MM.1S (cell line): ENCODE data around the gene ZBTB34.

ENCODE experiments used
- DNase-seq: peaks from one replicate; pipeline ENCODE4 v3.0.0-alpha.2; 2015
- H2AFZ ChIP-seq: fragments of 300-600 bp; sonication (generic); 2 replicates; pipeline ENCODE4 v1.6.0; 2016; ENCODE audit warnings: antibody characterized with exemption, low read length
- H3F3A ChIP-seq: fragments of 300-600 bp; sonication (generic); 2 replicates; pipeline ENCODE4 v1.6.1; 2016; ENCODE audit warnings: mild to moderate bottlenecking, antibody characterized with exemption, low read length, moderate library complexity, mixed read lengths; ENCODE audit not compliant: insufficient read depth
- H3K27ac ChIP-seq: fragments of 300-600 bp; sonication (generic); 2 replicates; pipeline ENCODE4 v1.5.1; 2016; ENCODE audit warnings: mild to moderate bottlenecking, low read length
- H3K27me3 ChIP-seq: fragments of 300-600 bp; sonication (generic); replicated peaks from 2 replicates; pipeline ENCODE4 v1.6.0; 2016; ENCODE audit warnings: low read length; ENCODE audit not compliant: insufficient read depth
- H3K36me3 ChIP-seq: fragments of 300-600 bp; sonication (generic); replicated peaks from 2 replicates; pipeline ENCODE4 v1.6.1; 2016; ENCODE audit warnings: mild to moderate bottlenecking, low read length, mixed read lengths; ENCODE audit not compliant: insufficient read depth
- H3K4me1 ChIP-seq: fragments of 300-600 bp; sonication (generic); 2 replicates; pipeline ENCODE4 v1.6.1; 2016; ENCODE audit warnings: low read length, mixed read lengths
- H3K4me2 ChIP-seq: fragments of 300-600 bp; sonication (generic); 2 replicates; pipeline ENCODE4 v1.6.0; 2016; ENCODE audit warnings: low read depth, low read length
- H3K4me3 ChIP-seq: fragments of 300-600 bp; sonication (generic); 2 replicates; pipeline ENCODE4 v1.5.1; 2016; ENCODE audit warnings: low read length, mixed read lengths
- H3K79me2 ChIP-seq: fragments of 300-600 bp; sonication (generic); 2 replicates; pipeline ENCODE4 v1.6.1; 2016; ENCODE audit warnings: mixed run types, low read length, mixed read lengths
- H3K9ac ChIP-seq: fragments of 300-600 bp; sonication (generic); 2 replicates; pipeline ENCODE4 v1.6.1; 2016; ENCODE audit warnings: low read length, mixed read lengths
- H3K9me2 ChIP-seq: fragments of 300-600 bp; sonication (generic); replicated peaks from 2 replicates; pipeline ENCODE4 v1.6.1; 2016; ENCODE audit warnings: mild to moderate bottlenecking, low read length, mixed read lengths; ENCODE audit not compliant: insufficient read depth
- H3K9me3 ChIP-seq: fragments of 300-600 bp; sonication (generic); replicated peaks from 2 replicates; pipeline ENCODE4 v1.6.1; 2016; ENCODE audit warnings: mild to moderate bottlenecking, low read length, mixed read lengths; ENCODE audit not compliant: insufficient read depth
- H4K20me1 ChIP-seq: fragments of 300-600 bp; sonication (generic); 2 replicates; pipeline ENCODE4 v1.6.1; 2016; ENCODE audit warnings: mild to moderate bottlenecking, low read length, moderate library complexity, mixed read lengths; ENCODE audit not compliant: insufficient read depth
- EZH2 ChIP-seq: fragments of 300-600 bp; sonication (generic); optimal IDR thresholded peaks from 2 replicates; pipeline ENCODE3; 2017; ENCODE audit warnings: low read depth, mild to moderate bottlenecking, antibody characterized with exemption, low read length, mixed read lengths
- EZH2phosphoT487 ChIP-seq: fragments of 300-600 bp; sonication (generic); IDR thresholded peaks from 2 replicates; pipeline ENCODE4 v1.6.1; 2018; ENCODE audit warnings: antibody characterized with exemption, low read length
- TF ChIP-seq, protein P1 (sequence below): fragments of 300-600 bp; sonication (generic); IDR thresholded peaks from 2 replicates; pipeline ENCODE4 v1.5.1; 2016; ENCODE audit warnings: antibody characterized with exemption, low read length, mixed read lengths

ZBTB34 gene

GRCh38 chr9:126818482-126818881 is 42.0 kb upstream of the ZBTB34 start:
- Histone ChIP-seq H3K9me2 (no peaks in the 10 kb centered on the region), H3K9me3 (no peaks in the 10 kb centered on the region), H2AFZ (no peak overlapping the region), H3F3A (no peaks in the 10 kb centered on the region; the same call in 1 of the 2 replicates), H3K9ac (no peak overlapping the region), H3K4me2 (no peak overlapping the region), H3K4me1 (no peaks in the 10 kb centered on the region), H3K27ac (no peak overlapping the region), H3K79me2 (peaks cover 81% of the 10 kb centered on the region), H3K27me3 (no peaks in the 10 kb centered on the region), H3K36me3 (peaks cover 39% of the 10 kb centered on the region), H4K20me1 (0 out of 2 replicates have a peak, but pooled peaks cover 4% of the 10 kb centered on the region), H3K4me3 (no peak overlapping the region)
- TF ChIP-seq EZH2 (no peak), EZH2phosphoT487 (no peak)
- TF ChIP-seq, protein P1, sequence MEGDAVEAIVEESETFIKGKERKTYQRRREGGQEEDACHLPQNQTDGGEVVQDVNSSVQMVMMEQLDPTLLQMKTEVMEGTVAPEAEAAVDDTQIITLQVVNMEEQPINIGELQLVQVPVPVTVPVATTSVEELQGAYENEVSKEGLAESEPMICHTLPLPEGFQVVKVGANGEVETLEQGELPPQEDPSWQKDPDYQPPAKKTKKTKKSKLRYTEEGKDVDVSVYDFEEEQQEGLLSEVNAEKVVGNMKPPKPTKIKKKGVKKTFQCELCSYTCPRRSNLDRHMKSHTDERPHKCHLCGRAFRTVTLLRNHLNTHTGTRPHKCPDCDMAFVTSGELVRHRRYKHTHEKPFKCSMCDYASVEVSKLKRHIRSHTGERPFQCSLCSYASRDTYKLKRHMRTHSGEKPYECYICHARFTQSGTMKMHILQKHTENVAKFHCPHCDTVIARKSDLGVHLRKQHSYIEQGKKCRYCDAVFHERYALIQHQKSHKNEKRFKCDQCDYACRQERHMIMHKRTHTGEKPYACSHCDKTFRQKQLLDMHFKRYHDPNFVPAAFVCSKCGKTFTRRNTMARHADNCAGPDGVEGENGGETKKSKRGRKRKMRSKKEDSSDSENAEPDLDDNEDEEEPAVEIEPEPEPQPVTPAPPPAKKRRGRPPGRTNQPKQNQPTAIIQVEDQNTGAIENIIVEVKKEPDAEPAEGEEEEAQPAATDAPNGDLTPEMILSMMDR: no peak
- DNase-seq: no peak

- H3K27ac ChIP-seq: no peak overlapping the region
- H3K4me1 ChIP-seq: no peaks in the 10 kb centered on the region
- 0 out of 2 replicates have a peak, but pooled peaks cover 4% of the 10 kb centered on the region for H4K20me1 ChIP-seq
- peaks cover 31% of the 10 kb centered on the region for H3K36me3 ChIP-seq
- no peak for DNase-seq
- H3K9me3 ChIP-seq: no peaks in the 10 kb centered on the region
- no peaks in the 10 kb centered on the region for H3F3A ChIP-seq
- H3K9me2 ChIP-seq: no peaks in the 10 kb centered on the region
- no peaks in the 10 kb centered on the region for H3K27me3 ChIP-seq
- H3K79me2 ChIP-seq: peaks cover 77% of the 10 kb centered on the region
- no peak overlapping the region for H2AFZ ChIP-seq
- H3K9ac ChIP-seq: no peak overlapping the region
- no peak for TF ChIP-seq EZH2phosphoT487
- TF ChIP-seq, protein P1: no peak
- no peak for TF ChIP-seq EZH2
- H3K4me2 ChIP-seq: no peak overlapping the region
- no peak overlapping the region for H3K4me3 ChIP-seq
Observed at GRCh38 chr9:126819482-126819881, 41.0 kb upstream of the ZBTB34 start.

DNA sequence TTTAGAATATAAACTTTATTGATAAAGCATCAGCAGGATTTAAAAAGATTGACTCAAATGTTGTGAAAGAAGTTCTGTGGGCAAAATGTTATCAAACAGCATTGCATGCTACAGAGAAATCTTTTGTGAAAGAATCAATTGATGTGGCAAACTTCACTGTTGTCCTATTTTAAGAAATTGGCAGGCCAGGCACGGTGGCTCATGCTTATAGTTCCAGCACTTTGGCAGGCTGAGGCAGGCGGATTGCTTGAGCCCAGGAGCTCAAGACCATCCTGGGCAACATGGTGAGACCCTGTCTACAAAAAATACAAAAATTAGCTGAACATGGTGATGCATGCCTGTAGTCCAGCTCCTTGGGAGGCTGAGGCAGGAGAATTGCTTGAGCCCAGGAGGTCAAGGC is 38.2 kb upstream of the ZBTB34 start:
- Histone ChIP-seq H4K20me1 (0 out of 2 replicates have a peak, but pooled peaks cover 4% of the 10 kb centered on the region), H3K4me3 (no peak overlapping the region), H3K27me3 (no peaks in the 10 kb centered on the region), H3K9ac (no peak overlapping the region), H3K4me1 (no peaks in the 10 kb centered on the region), H3K9me2 (no peaks in the 10 kb centered on the region), H3K27ac (no peak overlapping the region), H2AFZ (no peak overlapping the region), H3K36me3 (peaks cover 14% of the 10 kb centered on the region), H3K9me3 (no peaks in the 10 kb centered on the region), H3K79me2 (peaks cover 71% of the 10 kb centered on the region), H3F3A (no peaks in the 10 kb centered on the region), H3K4me2 (no peak overlapping the region)
- no peak for DNase-seq
- TF ChIP-seq, protein P1: no peak
- TF ChIP-seq EZH2: no peak
- TF ChIP-seq EZH2phosphoT487: no peak
